ENCODE results near the gene SLC25A3. TPM values are rescaled to one million over a fixed set of nuclear protein-coding genes. Genes with fewer than 3 reads are reported as not detected.

SLC25A3 gene
- total RNA-seq, 1 donor from 2014 or later: 531 TPM

- Mint-ChIP-seq H3K27me3 (ENCODE audit: low read depth) (no peaks in the 10 kb centered on the region), H3K9me3 (ENCODE audit: low read depth) (no peaks in the 10 kb centered on the region), H3K4me1 (ENCODE audit: low read depth) (no peaks in the 10 kb centered on the region), H3K36me3 (ENCODE audit: low read depth) (peaks cover 4% of the 10 kb centered on the region), H3K4me3 (ENCODE audit: unreplicated experiment) (no peak overlapping the region), H3K27ac (ENCODE audit: unreplicated experiment) (no peak overlapping the region)
- TF ChIP-seq, protein P1, sequence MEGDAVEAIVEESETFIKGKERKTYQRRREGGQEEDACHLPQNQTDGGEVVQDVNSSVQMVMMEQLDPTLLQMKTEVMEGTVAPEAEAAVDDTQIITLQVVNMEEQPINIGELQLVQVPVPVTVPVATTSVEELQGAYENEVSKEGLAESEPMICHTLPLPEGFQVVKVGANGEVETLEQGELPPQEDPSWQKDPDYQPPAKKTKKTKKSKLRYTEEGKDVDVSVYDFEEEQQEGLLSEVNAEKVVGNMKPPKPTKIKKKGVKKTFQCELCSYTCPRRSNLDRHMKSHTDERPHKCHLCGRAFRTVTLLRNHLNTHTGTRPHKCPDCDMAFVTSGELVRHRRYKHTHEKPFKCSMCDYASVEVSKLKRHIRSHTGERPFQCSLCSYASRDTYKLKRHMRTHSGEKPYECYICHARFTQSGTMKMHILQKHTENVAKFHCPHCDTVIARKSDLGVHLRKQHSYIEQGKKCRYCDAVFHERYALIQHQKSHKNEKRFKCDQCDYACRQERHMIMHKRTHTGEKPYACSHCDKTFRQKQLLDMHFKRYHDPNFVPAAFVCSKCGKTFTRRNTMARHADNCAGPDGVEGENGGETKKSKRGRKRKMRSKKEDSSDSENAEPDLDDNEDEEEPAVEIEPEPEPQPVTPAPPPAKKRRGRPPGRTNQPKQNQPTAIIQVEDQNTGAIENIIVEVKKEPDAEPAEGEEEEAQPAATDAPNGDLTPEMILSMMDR (IDR thresholded peaks at IDR 0.05): no peak
- DNase-seq (ENCODE audit: low spot score): no peak
Measured at GRCh38 chr12:98610596-98610995, 17.1 kb downstream of the SLC25A3 start.

GRCh38 chr12:98612696-98613334 lies 19.3 kb downstream of the SLC25A3 start:
- peaks cover 8% of the 10 kb centered on the region for H3K36me3 Mint-ChIP-seq (ENCODE audit: low read depth)
- H3K4me3 Mint-ChIP-seq (ENCODE audit: unreplicated experiment): no peak overlapping the region
- no peaks in the 10 kb centered on the region for H3K4me1 Mint-ChIP-seq (ENCODE audit: low read depth)
- no peaks in the 10 kb centered on the region for H3K27me3 Mint-ChIP-seq (ENCODE audit: low read depth)
- TF ChIP-seq, protein P1 (IDR thresholded peaks at IDR 0.05): no peak
- H3K9me3 Mint-ChIP-seq (ENCODE audit: low read depth): peaks cover 4% of the 10 kb centered on the region
- no peak overlapping the region for H3K27ac Mint-ChIP-seq (ENCODE audit: unreplicated experiment)
- DNase-seq (ENCODE audit: low spot score): no peak

- Mint-ChIP-seq H3K27me3 (ENCODE audit: low read depth) (no peaks in the 10 kb centered on the region), H3K4me1 (ENCODE audit: low read depth) (no peaks in the 10 kb centered on the region), H3K27ac (ENCODE audit: unreplicated experiment) (no peak overlapping the region), H3K9me3 (ENCODE audit: low read depth) (peaks cover 4% of the 10 kb centered on the region), H3K36me3 (ENCODE audit: low read depth) (peaks cover 5% of the 10 kb centered on the region), H3K4me3 (ENCODE audit: unreplicated experiment) (no peak overlapping the region)
- no peak for DNase-seq (ENCODE audit: low spot score)
- TF ChIP-seq, protein P1 (IDR thresholded peaks at IDR 0.05): no peak
Measured at GRCh38 chr12:98618952-98619351, 25.5 kb downstream of the SLC25A3 start.

GRCh38 chr12:98635657-98636323 lies 42.3 kb downstream of the SLC25A3 start:
- H3K27me3 Mint-ChIP-seq (ENCODE audit: low read depth): no peaks in the 10 kb centered on the region
- no peak overlapping the region for H3K27ac Mint-ChIP-seq (ENCODE audit: unreplicated experiment)
- TF ChIP-seq, protein P1 (IDR thresholded peaks at IDR 0.05): no peak
- no peaks in the 10 kb centered on the region for H3K9me3 Mint-ChIP-seq (ENCODE audit: low read depth)
- peaks cover 2% of the 10 kb centered on the region for H3K36me3 Mint-ChIP-seq (ENCODE audit: low read depth)
- H3K4me3 Mint-ChIP-seq (ENCODE audit: unreplicated experiment): no peak overlapping the region
- H3K4me1 Mint-ChIP-seq (ENCODE audit: low read depth): peaks cover 21% of the 10 kb centered on the region
- no peak for DNase-seq (ENCODE audit: low spot score)

GRCh38 chr12:98637068-98637467 lies 43.6 kb downstream of the SLC25A3 start:
- Mint-ChIP-seq H3K4me3 (ENCODE audit: unreplicated experiment) (no peak overlapping the region), H3K9me3 (ENCODE audit: low read depth) (no peaks in the 10 kb centered on the region), H3K27me3 (ENCODE audit: low read depth) (no peaks in the 10 kb centered on the region), H3K4me1 (ENCODE audit: low read depth) (peaks cover 31% of the 10 kb centered on the region), H3K36me3 (ENCODE audit: low read depth) (peaks cover 4% of the 10 kb centered on the region), H3K27ac (ENCODE audit: unreplicated experiment) (no peak overlapping the region)
- DNase-seq (ENCODE audit: low spot score): no peak
- TF ChIP-seq, protein P1 (IDR thresholded peaks at IDR 0.05): no peak

Data from chondrocyte (in vitro differentiated cells).